ENCODE measurements around the gene NXPH1.

Gene NXPH1

DNA sequence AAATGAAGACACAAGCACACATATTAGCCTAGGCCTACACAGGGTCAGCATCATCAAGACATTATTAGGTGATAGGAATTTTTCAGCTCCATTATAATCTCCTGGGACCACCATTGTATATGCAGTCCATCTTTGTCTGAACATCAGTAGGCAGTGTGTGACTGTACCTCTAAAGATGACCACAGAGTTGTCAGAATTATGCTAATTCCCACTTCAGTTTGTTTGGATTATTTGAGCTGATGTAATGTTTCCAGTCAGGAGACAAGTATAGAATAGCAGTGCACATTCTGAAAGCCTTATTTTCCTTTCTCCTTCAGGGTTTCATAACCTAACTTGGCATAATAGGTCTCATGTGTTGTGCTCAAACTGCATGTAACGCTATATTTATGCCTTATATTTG lies 306.4 kb downstream of the NXPH1 start:
- DNase-seq (ENCODE audit: low spot score): no peak
- TF ChIP-seq, protein P1, sequence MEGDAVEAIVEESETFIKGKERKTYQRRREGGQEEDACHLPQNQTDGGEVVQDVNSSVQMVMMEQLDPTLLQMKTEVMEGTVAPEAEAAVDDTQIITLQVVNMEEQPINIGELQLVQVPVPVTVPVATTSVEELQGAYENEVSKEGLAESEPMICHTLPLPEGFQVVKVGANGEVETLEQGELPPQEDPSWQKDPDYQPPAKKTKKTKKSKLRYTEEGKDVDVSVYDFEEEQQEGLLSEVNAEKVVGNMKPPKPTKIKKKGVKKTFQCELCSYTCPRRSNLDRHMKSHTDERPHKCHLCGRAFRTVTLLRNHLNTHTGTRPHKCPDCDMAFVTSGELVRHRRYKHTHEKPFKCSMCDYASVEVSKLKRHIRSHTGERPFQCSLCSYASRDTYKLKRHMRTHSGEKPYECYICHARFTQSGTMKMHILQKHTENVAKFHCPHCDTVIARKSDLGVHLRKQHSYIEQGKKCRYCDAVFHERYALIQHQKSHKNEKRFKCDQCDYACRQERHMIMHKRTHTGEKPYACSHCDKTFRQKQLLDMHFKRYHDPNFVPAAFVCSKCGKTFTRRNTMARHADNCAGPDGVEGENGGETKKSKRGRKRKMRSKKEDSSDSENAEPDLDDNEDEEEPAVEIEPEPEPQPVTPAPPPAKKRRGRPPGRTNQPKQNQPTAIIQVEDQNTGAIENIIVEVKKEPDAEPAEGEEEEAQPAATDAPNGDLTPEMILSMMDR (IDR thresholded peaks at IDR 0.05; ENCODE audit: extremely low read depth, missing control alignments): no peak

DNA sequence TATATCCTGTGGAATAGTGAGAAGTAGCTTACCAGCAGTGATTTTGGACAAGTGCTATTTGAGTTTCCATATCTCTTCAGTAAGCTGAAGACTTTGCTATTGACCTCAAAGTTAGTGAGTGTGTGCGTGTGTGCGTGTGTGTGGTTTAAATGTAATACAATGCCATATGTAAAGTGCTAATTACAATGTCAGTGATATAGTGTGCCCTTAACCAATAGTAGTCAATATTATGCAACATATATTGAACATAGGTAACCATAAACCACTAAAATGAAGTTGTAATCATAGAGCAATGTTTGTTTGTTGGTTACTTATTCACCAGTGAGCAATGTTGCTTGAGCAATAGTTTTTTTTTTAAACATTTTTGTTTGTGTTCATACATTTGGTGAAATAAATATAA lies 309.4 kb downstream of the NXPH1 start:
- TF ChIP-seq, protein P1 (IDR thresholded peaks at IDR 0.05; ENCODE audit: extremely low read depth, missing control alignments): no peak
- DNase-seq (ENCODE audit: low spot score): no peak

DNA sequence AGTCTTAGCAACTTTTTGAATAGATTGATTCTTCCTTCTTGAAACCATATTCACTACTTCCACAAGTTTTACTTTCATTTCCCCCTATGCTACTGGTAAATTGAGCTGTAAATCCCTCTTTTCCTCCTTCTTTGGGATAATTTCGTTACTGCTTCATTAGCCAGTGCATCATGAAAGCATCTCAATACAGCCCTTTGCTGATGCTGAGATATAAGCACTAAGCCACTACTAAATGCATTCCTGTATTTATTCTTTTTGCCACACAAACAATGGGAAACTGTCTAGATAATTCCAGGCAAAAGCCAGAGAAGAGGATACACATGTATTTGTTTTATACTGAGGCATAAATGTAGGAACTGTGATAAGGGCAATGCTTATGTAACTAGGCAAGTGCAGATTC lies 313.9 kb downstream of the NXPH1 start:
- TF ChIP-seq, protein P1 (IDR thresholded peaks at IDR 0.05; ENCODE audit: extremely low read depth, missing control alignments): no peak

DNA sequence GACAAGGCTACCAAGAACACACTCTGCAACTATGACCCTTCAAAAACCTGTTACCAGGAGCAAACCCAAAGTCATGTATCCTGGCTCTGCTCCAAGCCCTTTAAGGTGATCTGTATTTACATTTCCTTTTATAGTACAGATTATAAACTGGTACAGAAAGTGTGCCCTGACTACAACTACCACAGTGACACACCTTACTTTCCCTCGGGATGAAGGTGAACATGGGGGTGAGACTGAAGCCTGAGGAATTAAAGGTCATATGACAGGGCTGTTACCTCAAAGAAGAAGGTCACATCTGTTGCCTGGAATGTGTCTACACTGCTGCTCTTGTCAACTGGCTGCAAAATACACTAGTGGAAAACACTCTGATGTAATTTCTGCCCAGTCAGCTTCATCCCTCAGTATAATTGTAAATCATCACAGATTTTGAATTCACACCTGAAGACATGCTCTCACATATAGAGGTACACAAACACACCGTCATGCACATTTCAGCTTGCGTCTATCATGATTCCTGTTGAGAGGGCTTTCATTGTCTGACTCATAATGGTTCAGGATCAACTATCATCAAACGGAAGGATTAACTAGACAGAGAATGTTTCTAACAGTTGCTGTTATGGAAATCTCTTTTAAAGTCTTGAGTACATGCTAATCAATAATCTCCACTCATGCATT lies 318.3 kb downstream of the NXPH1 start:
- DNase-seq (ENCODE audit: low spot score): no peak
- TF ChIP-seq, protein P1 (IDR thresholded peaks at IDR 0.05; ENCODE audit: extremely low read depth, missing control alignments): no peak

More for the DNA sequence above, 313.9 kb downstream of the NXPH1 start:
- no peak for DNase-seq (ENCODE audit: low spot score)

DNA sequence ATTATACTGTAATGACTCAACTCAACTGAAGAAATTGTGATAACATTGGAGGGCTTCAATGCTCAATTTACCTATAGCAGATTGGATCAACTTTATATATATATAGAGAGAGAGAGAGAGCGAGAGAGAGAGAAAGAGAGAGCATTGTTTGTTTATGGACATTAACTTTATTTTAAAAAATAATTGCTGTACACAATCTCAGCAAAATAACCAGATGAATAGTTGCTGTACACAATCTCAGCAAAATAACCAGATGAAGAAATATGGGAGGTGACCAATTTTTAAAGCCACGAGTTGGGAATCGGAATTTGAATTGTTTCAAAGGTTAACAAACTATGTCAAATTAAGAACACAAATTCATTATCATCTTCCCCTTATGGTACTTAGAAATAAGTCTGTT lies 319.9 kb downstream of the NXPH1 start:
- TF ChIP-seq, protein P1 (IDR thresholded peaks at IDR 0.05; ENCODE audit: extremely low read depth, missing control alignments): no peak
- no peak for DNase-seq (ENCODE audit: low spot score)

DNA sequence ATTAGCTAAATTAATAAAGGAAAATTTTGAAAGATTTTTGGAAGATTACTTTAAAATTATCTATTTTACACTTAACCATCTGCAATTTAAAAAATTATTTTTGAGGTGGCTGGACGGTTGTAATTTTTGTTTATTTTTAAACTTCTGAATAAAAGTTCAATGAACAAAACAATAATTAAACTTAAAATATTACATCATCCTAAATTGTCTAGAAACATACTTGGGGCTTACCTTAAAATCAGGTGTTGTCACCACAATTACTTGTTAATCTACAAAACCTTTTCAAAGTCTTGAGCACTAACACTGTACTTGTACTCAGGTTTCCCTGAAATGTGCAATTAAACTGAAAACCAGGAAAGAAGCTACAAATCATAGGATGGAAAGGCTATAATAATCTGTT lies 328.3 kb downstream of the NXPH1 start:
- no peak for DNase-seq (ENCODE audit: low spot score)
- TF ChIP-seq, protein P1 (IDR thresholded peaks at IDR 0.05; ENCODE audit: extremely low read depth, missing control alignments): no peak

DNA sequence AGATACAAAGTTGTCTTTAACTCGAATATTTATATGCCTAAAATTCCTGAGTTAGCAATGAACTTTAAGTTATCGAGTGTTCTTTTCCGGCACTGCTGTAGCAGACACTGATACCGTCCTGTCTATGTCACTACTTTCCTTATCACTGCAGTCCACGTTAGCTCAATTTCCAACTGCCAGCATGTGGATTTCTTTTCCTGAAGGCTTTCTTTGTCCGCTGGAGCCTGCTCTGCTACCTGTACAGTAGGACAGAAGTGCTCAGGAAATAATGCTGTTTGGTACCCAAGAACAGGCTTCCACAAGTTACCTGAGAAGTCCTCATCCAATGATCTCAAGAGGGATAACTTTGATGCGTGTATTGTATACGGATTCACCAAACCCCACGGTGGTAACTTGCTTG lies 329.4 kb downstream of the NXPH1 start:
- TF ChIP-seq, protein P1 (IDR thresholded peaks at IDR 0.05; ENCODE audit: extremely low read depth, missing control alignments): no peak
- no peak for DNase-seq (ENCODE audit: low spot score)
